Measurements from ENCODE around the gene TMEM87B. TPM values are rescaled to one million over a fixed set of nuclear protein-coding genes. Genes with fewer than 3 reads are reported as not detected.
A peak's percentile ranks its signal among the peaks of the same experiment; 100 is the strongest.

The TMEM87B gene
- total RNA-seq, 1 experiment from 2014 or later, result 24.4 TPM

DNA sequence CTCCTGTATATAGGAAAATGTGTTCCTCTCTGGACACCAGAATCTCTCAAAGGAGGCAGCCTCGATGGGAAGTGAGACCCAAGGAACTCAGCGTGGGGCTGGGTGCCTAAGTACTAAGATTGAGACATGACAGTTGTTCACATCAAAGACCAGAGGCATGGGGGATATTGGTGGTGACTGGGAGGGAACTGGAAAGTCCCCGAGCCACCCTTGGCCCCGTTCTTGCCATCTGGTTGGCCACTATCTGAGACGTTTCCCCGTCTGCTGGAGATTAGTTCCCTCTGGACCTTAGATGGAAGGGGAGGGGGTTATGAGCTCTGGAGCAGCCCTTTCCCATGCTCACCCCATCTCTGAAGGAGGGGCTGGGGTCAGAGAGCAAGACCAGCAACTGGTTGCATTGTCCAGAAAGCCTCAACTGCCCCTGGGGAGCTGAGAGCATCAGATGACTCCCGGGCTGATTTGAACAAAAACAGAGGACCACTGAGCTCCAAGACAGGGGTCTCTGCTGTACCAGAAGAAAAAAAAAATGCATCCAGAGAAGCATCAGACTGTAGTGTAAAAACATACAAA, 94.9 kb downstream of the TMEM87B start:
- no peaks in the 10 kb centered on the region for H3F3A ChIP-seq (ENCODE audit: insufficient read depth, low read depth)
- no peak overlapping the region for H3K4me2 ChIP-seq
- no peaks in the 10 kb centered on the region for H3K9me2 ChIP-seq (ENCODE audit: insufficient read depth)
- no peaks in the 10 kb centered on the region for H3K4me1 ChIP-seq (replicated peaks; ENCODE audit: insufficient read depth)
- BruUV-seq (replicated peaks), result no TSS peak
- H3K27me3 ChIP-seq (ENCODE audit: insufficient read depth, low read depth), result no peaks in the 10 kb centered on the region
- ChIA-PET CTCF (no interaction called here), POLR2A (ENCODE audit: unreplicated experiment) (no interaction called here)
- H4K20me1 ChIP-seq (ENCODE audit: insufficient read depth), result no peaks in the 10 kb centered on the region
- TF ChIP-seq EZH2 (IDR thresholded peaks at IDR 0.05; ENCODE audit: low read depth), result no peak
- TF ChIP-seq, protein P1, sequence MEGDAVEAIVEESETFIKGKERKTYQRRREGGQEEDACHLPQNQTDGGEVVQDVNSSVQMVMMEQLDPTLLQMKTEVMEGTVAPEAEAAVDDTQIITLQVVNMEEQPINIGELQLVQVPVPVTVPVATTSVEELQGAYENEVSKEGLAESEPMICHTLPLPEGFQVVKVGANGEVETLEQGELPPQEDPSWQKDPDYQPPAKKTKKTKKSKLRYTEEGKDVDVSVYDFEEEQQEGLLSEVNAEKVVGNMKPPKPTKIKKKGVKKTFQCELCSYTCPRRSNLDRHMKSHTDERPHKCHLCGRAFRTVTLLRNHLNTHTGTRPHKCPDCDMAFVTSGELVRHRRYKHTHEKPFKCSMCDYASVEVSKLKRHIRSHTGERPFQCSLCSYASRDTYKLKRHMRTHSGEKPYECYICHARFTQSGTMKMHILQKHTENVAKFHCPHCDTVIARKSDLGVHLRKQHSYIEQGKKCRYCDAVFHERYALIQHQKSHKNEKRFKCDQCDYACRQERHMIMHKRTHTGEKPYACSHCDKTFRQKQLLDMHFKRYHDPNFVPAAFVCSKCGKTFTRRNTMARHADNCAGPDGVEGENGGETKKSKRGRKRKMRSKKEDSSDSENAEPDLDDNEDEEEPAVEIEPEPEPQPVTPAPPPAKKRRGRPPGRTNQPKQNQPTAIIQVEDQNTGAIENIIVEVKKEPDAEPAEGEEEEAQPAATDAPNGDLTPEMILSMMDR (conservative IDR thresholded peaks at IDR 0.05), result no peak
- intact Hi-C loops (cut with micrococcal nuclease; ENCODE audit: unreplicated experiment), result no loop called here
- no peaks in the 10 kb centered on the region for H3K9me3 ChIP-seq (ENCODE audit: insufficient read depth, low read depth)
- H3K79me2 ChIP-seq (ENCODE audit: low read depth), result no peaks in the 10 kb centered on the region
- no peak overlapping the region for H3K27ac ChIP-seq
- H3K4me3 ChIP-seq, result no peak overlapping the region
- H3K36me3 ChIP-seq (ENCODE audit: low read depth), result no peaks in the 10 kb centered on the region
- no peak for DNase-seq
- H2AFZ ChIP-seq, result no peak overlapping the region

DNA sequence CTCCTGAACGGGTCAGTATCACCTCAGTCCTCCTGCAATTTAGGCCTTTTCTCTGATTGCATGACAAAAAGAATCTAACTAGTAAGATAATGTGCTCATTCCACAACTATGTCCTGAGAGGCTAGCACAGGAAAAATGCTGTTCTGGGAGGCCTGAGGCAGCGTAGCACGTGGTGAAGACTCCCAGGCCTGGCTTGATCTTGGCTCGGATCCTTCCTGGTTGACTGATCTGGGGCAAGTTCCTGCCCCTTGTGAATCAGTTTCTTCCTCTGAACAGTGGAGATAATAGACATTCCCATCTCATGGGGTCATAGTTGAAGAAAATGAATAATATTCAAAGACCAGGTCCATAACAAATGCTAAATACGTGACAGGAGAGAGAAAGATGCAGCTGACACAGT, 95.4 kb downstream of the TMEM87B start:
- peak; percentile 19 to 54 for DNase-seq
- no peaks in the 10 kb centered on the region for H3K27me3 ChIP-seq (ENCODE audit: insufficient read depth, low read depth)
- H3K27ac ChIP-seq, result no peak overlapping the region
- no peak overlapping the region for H3K4me2 ChIP-seq
- ChIA-PET CTCF (no interaction called here), POLR2A (ENCODE audit: unreplicated experiment) (no interaction called here)
- H3K79me2 ChIP-seq (ENCODE audit: low read depth), result no peaks in the 10 kb centered on the region
- no peaks in the 10 kb centered on the region for H3K4me1 ChIP-seq (replicated peaks; ENCODE audit: insufficient read depth)
- no peaks in the 10 kb centered on the region for H3K9me2 ChIP-seq (ENCODE audit: insufficient read depth)
- intact Hi-C loops (cut with micrococcal nuclease; ENCODE audit: unreplicated experiment), result no loop called here
- H3K4me3 ChIP-seq, result no peak overlapping the region
- no TSS peak for BruUV-seq (replicated peaks)
- H4K20me1 ChIP-seq (ENCODE audit: insufficient read depth), result no peaks in the 10 kb centered on the region
- no peaks in the 10 kb centered on the region for H3K9me3 ChIP-seq (ENCODE audit: insufficient read depth, low read depth)
- no peak overlapping the region for H2AFZ ChIP-seq
- no peaks in the 10 kb centered on the region for H3K36me3 ChIP-seq (ENCODE audit: low read depth)
- H3F3A ChIP-seq (ENCODE audit: insufficient read depth, low read depth), result no peaks in the 10 kb centered on the region
- TF ChIP-seq EZH2 (IDR thresholded peaks at IDR 0.05; ENCODE audit: low read depth), result no peak
- TF ChIP-seq, protein P1 (conservative IDR thresholded peaks at IDR 0.05), result no peak

DNA sequence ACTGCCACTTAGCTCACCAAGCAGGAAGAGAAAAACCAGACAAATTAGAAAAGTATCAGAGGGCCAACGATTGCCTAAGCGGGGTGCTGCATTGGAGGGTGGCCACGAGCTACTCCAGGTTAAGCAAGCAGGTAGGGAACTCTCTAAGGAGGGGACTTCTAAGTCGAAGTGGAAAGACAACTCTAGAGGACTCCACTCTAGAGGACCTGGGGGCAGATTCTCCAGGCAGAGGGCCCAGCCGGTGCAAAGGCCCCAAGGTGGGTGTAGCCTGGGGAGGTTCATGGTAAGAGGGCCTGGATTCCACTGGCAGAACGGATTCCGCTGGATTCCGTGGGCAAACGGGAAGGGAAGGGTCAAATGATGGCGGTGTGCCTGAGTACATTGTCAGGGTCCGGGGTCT, 95.8 kb downstream of the TMEM87B start:
- CTCF ChIA-PET, result no interaction called here
- H3K27me3 ChIP-seq (ENCODE audit: insufficient read depth, low read depth), result no peaks in the 10 kb centered on the region
- no peak overlapping the region for H3K27ac ChIP-seq
- no peaks in the 10 kb centered on the region for H3K79me2 ChIP-seq (ENCODE audit: low read depth)
- no peak overlapping the region for H3K4me3 ChIP-seq
- TF ChIP-seq, protein P1 (conservative IDR thresholded peaks at IDR 0.05), result no peak
- no peak for TF ChIP-seq EZH2 (IDR thresholded peaks at IDR 0.05; ENCODE audit: low read depth)
- H4K20me1 ChIP-seq (ENCODE audit: insufficient read depth), result no peaks in the 10 kb centered on the region
- intact Hi-C loops (cut with micrococcal nuclease; ENCODE audit: unreplicated experiment), result no loop called here
- no peak overlapping the region for H2AFZ ChIP-seq
- H3K4me1 ChIP-seq (replicated peaks; ENCODE audit: insufficient read depth), result no peaks in the 10 kb centered on the region
- no peak overlapping the region for H3K4me2 ChIP-seq
- no peaks in the 10 kb centered on the region for H3K9me2 ChIP-seq (ENCODE audit: insufficient read depth)
- H3F3A ChIP-seq (ENCODE audit: insufficient read depth, low read depth), result no peaks in the 10 kb centered on the region
- BruUV-seq (replicated peaks), result no TSS peak
- H3K9me3 ChIP-seq (ENCODE audit: insufficient read depth, low read depth), result no peaks in the 10 kb centered on the region
- no peaks in the 10 kb centered on the region for H3K36me3 ChIP-seq (ENCODE audit: low read depth)
- POLR2A ChIA-PET (ENCODE audit: unreplicated experiment), result no interaction called here
- no peak for DNase-seq

All from PC-9 (cell line).